DMS79 (cell line): ENCODE results near the gene PPP2R5C.
"Not testable (repeated sequence)": the region's sequence is repeated elsewhere in the genome, so short reads cannot be mapped to it uniquely, and the experiment has no call there.

Experiments used
- DNase-seq: peaks from one replicate; lab custom pipeline; 2025; lab: John Stamatoyannopoulos, UW

Gene PPP2R5C

DNA sequence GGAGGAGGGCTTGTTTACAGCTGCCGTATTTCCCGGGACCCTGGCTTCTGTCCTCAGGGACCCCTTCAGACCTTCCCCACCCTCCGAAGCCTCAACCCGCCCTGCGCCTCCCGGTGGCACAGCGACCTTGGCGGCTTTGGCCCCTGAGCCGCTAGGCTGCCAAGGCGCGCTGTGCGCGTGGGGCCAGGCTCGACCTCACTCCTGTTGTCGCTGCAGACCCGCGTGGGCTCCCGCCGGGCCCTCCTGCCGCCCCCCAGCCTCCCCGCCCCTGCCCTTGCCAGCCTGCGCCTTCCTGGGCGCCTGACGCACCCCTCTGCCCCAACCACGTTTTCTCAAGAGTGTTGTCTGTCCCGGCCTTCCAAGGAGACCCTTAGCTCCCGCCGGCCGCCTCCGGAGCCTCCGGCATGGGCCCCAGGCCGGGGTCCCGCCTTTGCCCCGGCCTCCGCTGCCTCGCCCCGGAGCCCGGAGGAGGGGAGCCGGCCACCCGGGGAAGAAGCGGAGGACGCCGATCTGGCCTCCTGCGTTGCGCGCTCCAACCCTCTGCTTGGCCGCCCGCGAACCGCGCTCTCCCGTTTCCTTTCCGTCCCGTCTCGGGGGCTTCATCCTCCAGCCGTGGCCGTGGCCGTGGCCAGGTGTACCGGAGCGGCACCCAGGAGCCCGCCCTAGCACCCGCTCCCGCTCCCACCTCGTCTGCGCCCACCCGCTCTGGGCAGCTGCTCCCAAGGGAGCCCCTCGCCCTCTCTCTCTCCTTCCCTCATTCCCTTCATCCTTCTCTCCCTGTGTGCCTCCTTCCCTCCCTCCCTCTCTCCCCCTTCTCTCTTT is 19.9 kb downstream of the PPP2R5C start:
- DNase-seq = no peak

- no peak for DNase-seq
Observed at GRCh38 chr14:101783260-101784016, 21.9 kb downstream of the PPP2R5C start.

DNA sequence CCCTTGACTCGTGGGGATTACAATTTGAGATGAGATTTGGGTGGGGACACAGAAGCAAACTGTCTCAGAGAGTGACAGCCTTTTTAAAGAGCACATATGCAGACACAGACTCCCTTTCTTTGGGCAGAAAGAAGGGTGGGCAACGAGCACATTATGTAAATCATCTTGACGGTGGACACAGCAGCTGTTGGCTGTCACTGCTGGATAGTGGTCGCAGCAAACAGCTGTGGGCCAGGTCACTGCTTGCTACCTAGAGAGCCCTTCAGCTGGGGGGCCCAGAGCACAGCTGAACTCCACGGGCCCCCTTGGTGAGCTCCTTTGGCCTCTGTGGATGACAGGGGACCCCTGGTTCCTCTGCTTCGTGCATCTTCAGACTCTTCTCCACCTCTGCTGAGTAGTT is 23.1 kb downstream of the PPP2R5C start:
- DNase-seq = no peak

DNA sequence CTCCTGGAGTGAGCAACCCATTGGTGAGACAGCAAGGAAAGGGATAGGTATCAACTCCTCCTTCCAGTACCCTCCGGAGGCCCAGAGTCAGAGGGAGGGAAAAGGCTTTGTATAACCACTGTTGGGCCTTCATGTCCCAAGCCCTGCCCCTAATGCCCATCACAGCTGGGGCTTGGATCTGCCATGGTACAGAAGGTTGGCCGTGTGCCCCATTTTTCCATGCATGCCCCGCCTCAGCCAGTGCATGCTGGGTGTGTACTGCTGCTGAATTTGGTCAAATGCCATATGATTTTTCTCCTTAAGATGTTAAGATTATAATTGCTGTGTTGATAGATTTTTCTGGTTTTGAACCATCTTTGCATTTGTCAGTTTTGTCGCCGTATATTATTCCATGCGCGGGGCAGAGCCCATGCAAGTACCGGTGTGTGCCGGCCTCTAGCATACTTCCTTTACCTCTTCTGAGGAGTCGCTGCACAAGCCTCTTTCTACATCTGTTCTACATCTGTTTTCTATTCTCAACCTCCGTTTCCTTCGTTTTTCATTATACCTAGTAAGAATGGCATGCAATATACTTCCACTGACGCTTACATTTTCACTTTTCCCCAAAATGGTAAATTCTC is 26.6 kb downstream of the PPP2R5C start:
- no peak for DNase-seq

GRCh38 chr14:101789222-101789621 is 27.7 kb downstream of the PPP2R5C start:
- no peak for DNase-seq

GRCh38 chr14:101790232-101790631 is 28.7 kb downstream of the PPP2R5C start:
- DNase-seq = no peak

DNA sequence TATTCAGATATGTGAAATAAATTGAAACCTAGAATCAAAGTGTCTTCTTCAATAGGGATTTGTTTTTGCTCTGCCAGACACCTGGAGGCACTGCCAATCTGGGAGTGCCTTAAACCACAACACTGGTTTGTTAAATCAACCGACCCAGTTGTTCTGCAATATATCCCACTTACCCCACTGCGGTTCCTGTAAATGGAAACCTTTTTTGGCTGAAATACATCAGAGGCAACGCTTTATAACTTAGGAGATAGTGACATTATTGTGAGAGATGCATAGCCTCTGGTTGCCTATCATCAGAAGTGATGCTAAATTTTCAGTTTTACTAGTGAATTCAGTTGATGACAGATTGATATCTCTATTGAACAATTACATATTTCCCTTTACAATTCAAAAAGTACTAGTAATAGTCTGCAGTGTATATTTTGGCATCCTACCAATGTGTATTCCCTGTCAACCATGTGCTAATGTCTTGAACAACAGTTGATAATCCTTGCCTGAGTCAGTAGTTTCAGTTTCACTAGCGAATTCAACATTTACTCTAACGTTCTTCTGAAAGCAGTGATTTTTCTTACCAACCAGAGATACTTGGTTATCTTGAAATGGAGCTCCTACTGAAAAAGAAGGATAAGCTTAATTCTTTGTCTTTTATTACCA is 30.5 kb downstream of the PPP2R5C start:
- no peak for DNase-seq

GRCh38 chr14:101796016-101796415 is 34.5 kb downstream of the PPP2R5C start:
- no peak for DNase-seq

GRCh38 chr14:101796479-101796878 is 35.0 kb downstream of the PPP2R5C start:
- DNase-seq = no peak

GRCh38 chr14:101797856-101798255 is 36.3 kb downstream of the PPP2R5C start:
- no peak for DNase-seq

DNA sequence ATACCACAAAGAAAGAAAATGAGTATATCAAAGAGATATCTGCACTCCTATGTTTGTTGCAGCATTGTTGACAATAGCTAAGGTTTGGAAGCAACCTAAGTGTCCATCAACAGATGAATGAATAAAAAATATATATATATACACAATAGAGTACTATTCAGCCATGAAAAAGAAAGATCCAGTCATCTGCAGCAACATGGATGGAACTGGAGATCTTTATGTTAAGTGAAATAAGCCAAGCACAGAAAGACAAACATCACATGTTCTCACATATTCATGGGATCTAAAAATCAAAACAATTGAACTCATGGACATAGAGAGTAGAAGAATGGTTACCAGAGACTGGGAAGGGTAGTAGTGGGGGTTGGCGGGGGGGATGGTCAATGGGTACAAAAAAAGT is 42.9 kb downstream of the PPP2R5C start:
- DNase-seq = not testable (repeated sequence)

GRCh38 chr14:101806252-101806651 is 44.7 kb downstream of the PPP2R5C start:
- not testable (repeated sequence) for DNase-seq

GRCh38 chr14:101808020-101808641 is 46.6 kb downstream of the PPP2R5C start:
- DNase-seq = no peak

DNA sequence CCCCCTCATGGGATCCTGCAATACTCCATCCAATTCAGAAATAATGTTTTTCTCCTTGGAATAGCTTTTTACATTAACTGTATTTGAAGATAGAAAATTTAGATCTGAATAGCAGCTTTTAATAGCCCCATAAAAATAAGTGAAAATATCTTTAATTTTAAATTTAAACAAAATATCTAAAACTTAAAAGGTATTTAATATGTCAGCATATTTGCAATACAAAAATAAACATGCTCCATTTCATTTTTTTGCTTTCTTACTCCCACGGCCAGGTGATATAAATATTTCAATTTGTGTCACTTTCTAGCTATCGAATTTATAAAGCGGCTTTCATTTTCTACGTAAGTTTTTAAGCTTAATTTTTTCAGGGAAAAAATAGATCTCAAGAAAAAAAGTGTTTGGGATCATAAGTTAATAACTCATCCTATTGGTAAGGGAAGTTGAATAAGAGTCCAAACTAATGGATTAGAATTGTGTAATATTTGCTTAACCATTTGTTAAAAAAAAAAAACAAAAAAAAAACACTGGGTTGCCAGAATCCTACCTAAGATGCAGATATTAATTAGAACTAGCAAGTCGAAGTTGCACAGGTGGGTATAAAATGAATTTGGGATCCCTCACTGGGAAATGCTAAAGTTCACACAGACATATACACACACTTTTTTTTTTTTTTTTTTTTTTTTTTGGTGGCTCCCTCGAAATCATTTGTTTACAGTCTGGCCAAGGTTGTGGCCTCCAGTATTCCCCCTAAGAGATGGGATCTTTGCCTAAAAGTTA is 47.6 kb downstream of the PPP2R5C start:
- no peak for DNase-seq

GRCh38 chr14:101809671-101810514 is 48.4 kb downstream of the PPP2R5C start:
- DNase-seq = peak; percentile 98

DNA sequence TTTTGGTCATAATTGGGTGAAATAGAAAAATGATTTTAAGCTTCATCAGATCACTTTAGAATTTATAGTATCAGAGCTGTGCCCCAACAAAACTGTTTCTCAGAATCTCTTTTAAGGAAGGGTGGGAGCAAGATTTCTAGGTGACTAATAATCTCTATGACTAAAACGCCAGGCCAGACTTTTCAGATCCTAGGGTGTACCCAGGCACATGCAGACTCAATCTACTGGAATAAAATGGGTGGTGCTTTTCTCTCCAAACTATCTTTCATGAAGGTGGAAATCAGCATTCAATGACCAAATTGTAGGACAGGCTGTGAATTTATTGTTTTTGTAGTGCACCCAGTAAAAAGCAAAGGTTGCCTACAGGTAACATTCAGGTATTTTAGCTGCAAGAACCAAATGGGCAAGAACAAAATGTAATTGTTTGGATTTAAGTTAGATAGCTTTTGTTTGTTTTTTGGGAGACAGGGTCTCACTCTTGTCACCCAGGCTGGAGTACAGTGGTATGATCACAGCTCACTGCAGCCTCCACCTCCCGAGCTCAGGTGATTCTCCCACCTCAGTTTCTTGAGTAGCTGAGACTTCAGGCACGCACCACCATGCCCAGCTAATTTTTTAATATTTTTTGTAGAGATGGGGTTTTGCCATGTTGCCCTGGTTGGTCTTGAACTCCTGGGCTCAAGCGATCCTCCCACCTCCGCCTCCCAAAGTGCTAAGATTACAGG is 49.5 kb downstream of the PPP2R5C start:
- no peak for DNase-seq

DNA sequence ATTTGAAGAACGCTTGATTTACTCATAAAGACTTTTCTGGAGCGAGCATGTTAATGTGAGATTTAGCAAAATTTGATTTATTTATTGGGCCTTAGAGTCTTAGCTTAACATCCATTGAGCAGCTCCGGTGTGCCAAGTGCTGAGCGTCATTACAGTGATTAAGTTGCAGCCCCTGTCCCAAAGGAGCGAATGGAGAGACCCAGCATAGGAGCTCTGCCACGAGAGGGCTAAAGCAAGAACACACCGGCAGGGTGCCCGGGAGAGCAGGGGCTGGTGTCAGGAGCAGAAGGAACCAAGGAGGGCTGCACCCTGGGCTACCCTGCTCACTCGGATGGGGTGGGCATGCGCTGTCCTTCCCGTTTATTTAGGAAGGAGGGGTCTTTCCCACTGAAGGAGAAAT is 50.6 kb downstream of the PPP2R5C start:
- DNase-seq = no peak

DNA sequence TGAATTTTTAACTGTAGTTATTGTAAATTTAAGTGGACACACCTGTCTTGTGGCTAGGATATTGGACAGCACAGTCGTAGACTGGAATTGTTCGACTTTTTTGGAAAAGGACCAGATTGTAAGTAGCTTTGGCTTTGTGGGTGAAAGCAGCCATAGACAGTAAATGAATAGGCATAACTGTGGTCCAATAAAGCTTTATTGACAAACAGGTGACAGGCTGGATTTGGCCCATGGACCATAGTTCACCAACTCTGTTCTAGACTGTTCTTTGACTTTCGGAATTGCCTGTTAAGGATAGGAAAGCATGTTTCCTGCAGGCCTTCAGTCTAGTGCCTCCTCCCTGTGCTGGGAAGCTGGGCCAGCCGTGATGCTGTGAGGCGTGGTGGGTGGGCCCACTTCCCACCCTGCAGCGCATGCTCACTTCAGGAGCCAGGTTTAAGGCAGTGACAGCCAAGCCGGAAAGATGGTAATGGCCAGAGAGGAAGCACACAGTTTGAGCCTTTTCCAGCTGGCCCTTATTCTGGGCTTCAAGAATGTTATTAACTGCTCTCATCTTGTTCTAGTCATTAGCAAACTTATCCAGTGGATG is 51.8 kb downstream of the PPP2R5C start:
- DNase-seq = no peak

DNA sequence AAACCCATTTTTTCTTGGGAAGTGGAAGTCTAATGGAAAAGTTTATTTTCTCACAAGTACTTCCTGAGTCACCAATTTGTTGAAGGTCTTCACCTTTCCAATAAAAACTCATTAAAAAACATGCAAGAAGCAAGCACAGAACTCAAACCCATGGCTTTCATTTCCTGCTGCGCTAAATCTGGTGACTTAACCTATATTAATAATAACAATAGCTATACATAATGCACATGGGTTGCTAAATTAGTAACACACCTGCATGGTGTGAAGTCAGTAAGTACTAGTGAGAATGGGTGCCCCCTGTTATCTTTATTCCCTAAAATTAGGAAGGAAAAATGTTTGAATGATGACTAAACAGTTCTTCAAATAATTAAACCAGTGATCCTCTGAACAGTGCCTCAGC is 52.3 kb downstream of the PPP2R5C start:
- no peak for DNase-seq
